IPS DF 4.7 (cell line): ENCODE measurements around the gene KRTDAP.

Experiments used
- DNase-seq: peaks from one replicate; pipeline ENCODE4 v3.0.0-alpha.2; 2013; ENCODE audit warnings: low spot score; ENCODE audit errors: extremely low read depth

Gene KRTDAP

GRCh38 chr19:35513628-35514281 is 23.5 kb upstream of the KRTDAP start, which contains the start of gene DMKN:
Gene DMKN (minus strand): TSS chr19:35513649. CDS start chr19:35513475, 174 bp downstream.
- DNase-seq = no peak

DNA sequence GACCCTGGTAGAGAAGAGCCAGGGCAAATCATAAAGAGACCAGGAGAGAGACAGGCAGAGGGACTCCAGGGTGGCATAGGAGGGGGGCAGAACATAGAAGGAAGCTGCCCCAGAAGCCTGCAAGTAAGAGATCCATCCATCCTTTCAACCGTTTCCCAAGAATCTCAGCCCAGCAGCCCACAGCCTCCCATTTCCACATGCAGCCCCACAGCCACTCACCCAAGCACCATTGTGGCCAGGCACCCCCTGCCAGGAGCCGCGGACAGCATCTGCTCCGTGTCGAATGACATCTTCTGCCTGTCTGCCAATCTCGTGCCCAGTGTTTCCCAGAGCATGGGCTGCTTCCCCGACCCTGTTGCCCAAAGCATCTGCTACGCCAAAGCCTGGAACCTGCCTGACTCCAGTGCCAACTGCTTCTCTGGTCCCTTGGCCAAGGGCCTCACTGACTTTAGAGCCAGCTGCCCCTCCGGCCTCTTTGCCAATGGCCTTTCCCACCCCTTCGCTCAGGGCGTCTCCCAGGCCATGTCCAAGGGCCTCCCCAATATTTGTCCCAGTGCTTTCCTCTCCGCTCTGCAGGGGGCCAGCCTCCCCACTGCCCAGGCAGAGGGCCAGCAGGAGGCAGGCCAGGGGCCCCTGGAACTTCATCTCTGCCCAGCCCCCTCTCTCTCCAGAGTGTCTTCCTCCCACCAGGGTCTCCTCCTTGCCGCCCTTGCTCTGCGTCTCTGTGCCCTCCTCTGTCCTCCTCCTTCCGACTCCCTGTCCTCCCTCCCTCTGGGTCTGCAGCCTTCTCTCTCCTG is 22.8 kb upstream of the KRTDAP start:
- no peak for DNase-seq

DNA sequence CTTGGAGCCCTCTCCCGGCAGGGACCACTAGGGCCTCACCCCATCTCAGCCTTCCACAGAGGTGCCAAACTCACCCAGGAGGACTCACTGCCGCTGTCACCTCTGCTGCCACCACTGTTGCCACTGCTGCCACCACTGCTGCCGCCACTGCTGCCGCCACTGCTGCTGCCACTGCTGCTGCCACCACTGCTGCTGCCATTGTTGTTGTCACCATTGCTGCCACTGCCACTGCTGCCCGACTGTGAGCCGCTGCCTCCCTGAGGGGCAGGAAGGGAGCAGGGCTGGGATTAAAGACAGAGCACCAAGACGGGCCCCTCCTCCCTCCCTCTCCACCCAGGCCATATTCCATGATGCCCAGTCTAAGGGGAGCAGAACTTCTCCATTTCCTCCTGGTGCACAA is 21.1 kb upstream of the KRTDAP start:
- DNase-seq = no peak

GRCh38 chr19:35510626-35510964 is 20.3 kb upstream of the KRTDAP start:
- no peak for DNase-seq

GRCh38 chr19:35509861-35510625 is 19.8 kb upstream of the KRTDAP start:
- peak; percentile 76 for DNase-seq

DNA sequence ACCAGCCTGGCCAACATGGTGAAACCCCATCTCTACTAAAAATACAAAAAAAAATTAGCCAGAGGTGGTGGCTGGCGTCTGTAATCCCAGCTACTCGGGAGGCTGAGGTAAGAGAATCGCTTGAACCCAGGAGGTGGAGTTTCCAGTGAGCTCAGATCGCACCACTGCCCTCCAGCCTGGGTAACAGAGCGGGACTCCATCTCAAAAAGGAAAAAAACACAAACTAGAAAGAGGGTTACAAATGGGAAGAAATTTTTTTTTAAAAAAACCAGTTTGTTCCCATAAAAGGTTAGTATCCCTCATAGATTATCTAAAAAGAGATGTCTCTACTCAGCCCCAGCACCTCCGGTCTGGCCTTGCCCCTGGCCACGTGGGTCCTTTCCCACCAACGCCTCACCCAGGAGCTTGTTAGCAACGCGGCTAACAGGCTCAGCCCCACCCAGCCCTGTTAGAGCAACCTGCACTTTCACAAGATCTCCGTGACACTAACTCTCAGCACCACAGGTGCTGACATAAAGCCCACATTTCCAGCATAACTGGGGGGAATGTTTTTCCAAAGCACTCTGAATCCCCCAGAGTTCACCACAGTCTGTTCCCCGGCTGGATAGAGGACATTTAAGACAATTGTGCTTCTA is 18.9 kb upstream of the KRTDAP start:
- no peak for DNase-seq

DNA sequence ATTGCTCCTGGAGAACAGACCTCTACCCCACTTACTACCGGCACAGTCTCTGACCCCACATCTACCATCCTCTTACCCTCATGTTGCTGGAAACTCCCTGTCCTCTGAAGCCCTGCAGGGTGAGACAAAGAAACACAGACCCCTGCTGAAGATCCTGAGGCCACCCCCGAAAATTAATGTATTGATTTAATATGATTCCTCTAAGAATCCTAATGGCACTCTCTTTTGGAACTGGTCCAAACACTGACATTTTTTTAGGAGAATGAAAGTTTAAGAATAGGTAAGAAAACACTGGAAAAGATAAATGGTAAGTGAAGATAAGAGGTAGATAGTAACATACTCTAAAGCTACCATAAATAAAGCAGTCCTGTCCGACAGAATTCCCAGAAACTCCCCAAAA is 17.9 kb upstream of the KRTDAP start:
- no peak for DNase-seq

GRCh38 chr19:35507561-35507960 is 17.3 kb upstream of the KRTDAP start:
- DNase-seq = no peak

GRCh38 chr19:35506011-35506410 is 15.7 kb upstream of the KRTDAP start:
- no peak for DNase-seq

- no peak for DNase-seq
Measured at GRCh38 chr19:35502751-35503150, 12.5 kb upstream of the KRTDAP start.

GRCh38 chr19:35501684-35502083 is 11.4 kb upstream of the KRTDAP start:
- DNase-seq = no peak

GRCh38 chr19:35500611-35501010 is 10.3 kb upstream of the KRTDAP start:
- DNase-seq = no peak

DNA sequence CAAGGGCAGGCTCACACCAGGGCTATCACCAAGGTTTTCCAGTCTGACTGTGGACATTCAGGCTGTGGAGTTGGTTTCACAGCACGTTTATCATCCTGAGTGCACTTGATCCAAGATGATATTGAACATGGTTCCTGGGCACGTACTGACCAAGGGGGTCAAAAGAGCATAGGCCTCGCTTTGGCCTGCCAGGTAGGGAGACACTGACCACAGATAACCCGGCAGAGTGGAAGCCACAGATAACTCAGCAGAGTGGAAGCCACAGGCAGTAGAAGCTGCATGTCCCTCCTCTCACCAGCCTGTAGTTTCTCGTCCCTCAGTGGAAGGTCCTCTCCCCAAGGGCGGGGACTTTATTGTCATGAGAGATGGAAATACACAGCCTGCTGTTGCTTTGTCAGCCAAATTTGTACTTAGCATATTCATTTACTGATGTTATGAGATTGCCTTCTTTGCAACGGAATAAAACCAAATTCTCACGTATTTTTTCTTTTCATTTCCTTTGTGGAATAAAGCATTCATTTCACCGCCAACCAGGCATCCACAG is 8.8 kb upstream of the KRTDAP start:
- DNase-seq = no peak

DNA sequence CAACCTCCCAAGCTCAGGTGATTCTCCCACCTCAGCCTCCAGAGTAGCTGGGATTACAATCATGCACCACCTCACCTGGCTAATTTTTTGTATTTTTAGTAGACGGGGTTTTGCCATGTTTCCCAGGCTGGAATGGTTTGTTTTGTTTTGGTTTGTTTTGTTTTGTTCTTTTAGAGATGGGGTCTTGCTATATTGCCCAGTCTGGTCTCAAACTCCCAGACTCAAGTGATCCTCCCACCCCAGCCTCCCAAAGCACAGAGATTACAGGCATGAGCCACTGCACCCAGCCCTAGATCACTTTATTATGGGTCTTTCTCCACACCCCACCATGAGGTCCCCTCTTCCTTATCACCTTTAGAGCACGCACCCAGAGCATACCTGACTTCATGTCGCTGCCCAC is 8.0 kb upstream of the KRTDAP start:
- no peak for DNase-seq

- no peak for DNase-seq
Measured at GRCh38 chr19:35497406-35497805, 7.1 kb upstream of the KRTDAP start.

GRCh38 chr19:35495107-35496064 is 5.1 kb upstream of the KRTDAP start:
- no peak for DNase-seq

GRCh38 chr19:35493971-35494370 is 3.7 kb upstream of the KRTDAP start:
- DNase-seq = no peak

DNA sequence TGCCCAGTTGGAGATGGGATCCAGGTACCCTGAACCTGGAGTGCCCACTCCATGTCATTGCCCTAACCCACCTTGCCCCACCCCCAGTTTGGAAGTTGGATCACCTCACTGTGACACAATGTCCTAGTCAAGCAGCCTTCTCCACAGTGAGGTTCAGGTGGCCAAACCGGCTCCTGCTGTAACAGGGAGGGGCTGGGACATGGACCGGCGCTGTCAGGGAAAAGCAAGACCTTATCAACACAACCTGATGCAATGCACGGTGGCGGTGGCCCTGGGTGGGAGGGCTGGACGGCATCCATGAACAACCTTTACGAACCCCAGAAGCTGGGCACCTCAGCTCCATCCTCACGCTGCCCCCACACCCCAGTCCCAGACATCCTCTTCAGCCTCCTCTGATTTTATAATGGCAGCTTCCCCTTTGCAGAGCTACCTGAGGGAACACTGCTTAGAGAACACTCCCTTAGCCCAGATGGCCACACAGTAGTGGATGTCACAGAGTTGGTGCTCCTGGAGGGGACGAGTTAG is 1.6 kb upstream of the KRTDAP start:
- no peak for DNase-seq

GRCh38 chr19:35488677-35489076 is 1.6 kb downstream of the KRTDAP start:
- DNase-seq = no peak

- DNase-seq = no peak
Measured at GRCh38 chr19:35487656-35488182, 2.5 kb downstream of the KRTDAP start.
